ENCODE data around the gene GJA9. TPM values are rescaled to one million over a fixed set of nuclear protein-coding genes. Genes with fewer than 3 reads are reported as not detected.
A peak's percentile ranks its signal among the peaks of the same experiment; 100 is the strongest.

The GJA9 gene
- total RNA-seq, 2 experiments from 2014 or later, result not detected

GRCh38 chr1:38908821-38909220, 27.4 kb upstream of the GJA9 start:
- H3K9me3 Mint-ChIP-seq (ENCODE audit: low read depth), result peaks cover 4% of the 10 kb centered on the region
- intact Hi-C loops (cut with DNase I, micrococcal nuclease), result no loop called here

DNA sequence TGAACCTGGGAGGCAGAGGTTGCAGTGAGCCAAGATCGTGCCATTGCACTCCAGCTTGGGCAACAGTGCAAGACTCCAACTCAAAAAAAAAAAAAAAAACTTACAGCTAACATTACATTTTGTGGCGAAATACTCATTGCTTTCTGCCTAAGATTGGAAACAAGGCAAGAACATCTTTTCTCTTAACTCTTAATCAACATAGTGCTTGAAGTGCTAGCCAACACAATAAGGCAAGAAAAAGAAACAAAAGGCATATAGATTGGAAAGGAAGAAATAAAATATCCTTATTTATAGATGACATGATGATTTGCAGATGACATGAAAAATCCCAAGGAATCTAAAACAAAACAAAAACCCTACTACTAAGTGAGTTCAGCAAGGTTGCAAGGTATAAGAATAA, 24.6 kb upstream of the GJA9 start:
- Mint-ChIP-seq H3K27me3 (no peaks in the 10 kb centered on the region), H3K4me3 (no peak overlapping the region), H3K9me3 (ENCODE audit: low read depth) (peaks cover 4% of the 10 kb centered on the region), H3K36me3 (ENCODE audit: low read depth) (peaks cover 3% of the 10 kb centered on the region), H3K4me1 (no peaks in the 10 kb centered on the region), H3K27ac (no peak overlapping the region)
- intact Hi-C loops (cut with DNase I, micrococcal nuclease), result no loop called here
- DNase-seq, result no peak
- CTCF ChIA-PET, result interaction anchor here (0.6 to 0.7 kb wide), 2 partner anchors 86 to 748 kb away, joined by 3 read pairs; no protein-coding TSS in a partner anchor
- ATAC-seq, result no peak
- POLR2A ChIA-PET, result no interaction called here

More at GRCh38 chr1:38908821-38909220, 27.4 kb upstream of the GJA9 start:
- H3K36me3 Mint-ChIP-seq (ENCODE audit: low read depth), result peaks cover 3% of the 10 kb centered on the region
- H3K27me3 Mint-ChIP-seq, result no peaks in the 10 kb centered on the region
- ATAC-seq (no peak), DNase-seq (no peak)
- H3K4me1 Mint-ChIP-seq, result no peaks in the 10 kb centered on the region
- ChIA-PET CTCF (no interaction called here), POLR2A (no interaction called here)
- no peak overlapping the region for H3K27ac Mint-ChIP-seq
- H3K4me3 Mint-ChIP-seq, result no peak overlapping the region

GRCh38 chr1:38899560-38899959, 18.2 kb upstream of the GJA9 start:
- POLR2A ChIA-PET, result no interaction called here
- peaks cover 3% of the 10 kb centered on the region for H3K4me1 Mint-ChIP-seq

DNA sequence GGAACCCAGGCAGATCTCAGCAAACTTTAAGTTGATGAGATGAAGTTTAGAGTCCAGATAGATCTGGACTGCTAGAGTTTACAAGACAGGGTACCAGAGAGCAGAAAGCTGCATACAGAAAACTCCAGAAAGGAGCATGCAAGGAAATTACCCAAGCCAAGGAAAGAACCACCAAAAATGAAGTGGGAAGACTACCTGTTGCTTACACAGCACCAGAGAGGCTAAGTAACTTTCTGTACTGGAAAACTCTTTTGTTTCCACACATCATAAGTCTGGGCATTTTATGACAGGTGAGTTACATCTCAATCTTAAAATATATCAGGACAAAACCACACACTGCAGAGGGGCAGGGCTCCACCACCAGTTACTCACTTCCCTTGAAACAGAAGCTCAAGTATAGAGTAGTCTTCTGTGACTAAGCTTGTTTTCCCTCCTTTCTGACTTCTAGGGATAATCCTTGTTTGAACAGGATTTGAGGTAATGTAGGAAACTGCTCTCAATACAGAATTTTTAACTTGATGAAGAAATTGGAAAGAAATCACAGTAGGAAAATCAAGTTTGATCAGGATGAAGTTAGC, 17.4 kb upstream of the GJA9 start:
- ATAC-seq (peak; percentile 53), DNase-seq (no peak)
- H3K36me3 Mint-ChIP-seq (ENCODE audit: low read depth), result no peaks in the 10 kb centered on the region
- no peak overlapping the region for H3K27ac Mint-ChIP-seq
- ChIA-PET CTCF (interaction anchor here (0.6 kb wide), 1 partner anchor 191 kb away, joined by 5 read pairs; no protein-coding TSS in a partner anchor), POLR2A (no interaction called here)
- intact Hi-C loops (cut with DNase I, micrococcal nuclease), result no loop called here
- H3K9me3 Mint-ChIP-seq (ENCODE audit: low read depth), result no peaks in the 10 kb centered on the region
- peaks cover 3% of the 10 kb centered on the region for H3K4me1 Mint-ChIP-seq
- H3K27me3 Mint-ChIP-seq, result no peaks in the 10 kb centered on the region
- H3K4me3 Mint-ChIP-seq, result no peak overlapping the region

More at GRCh38 chr1:38899560-38899959, 18.2 kb upstream of the GJA9 start:
- CTCF ChIA-PET, result no interaction called here
- ATAC-seq, result no peak
- no peak overlapping the region for H3K4me3 Mint-ChIP-seq
- H3K9me3 Mint-ChIP-seq (ENCODE audit: low read depth), result no peaks in the 10 kb centered on the region
- H3K27me3 Mint-ChIP-seq, result no peaks in the 10 kb centered on the region
- intact Hi-C loops (cut with DNase I, micrococcal nuclease), result no loop called here
- H3K27ac Mint-ChIP-seq, result no peak overlapping the region
- no peaks in the 10 kb centered on the region for H3K36me3 Mint-ChIP-seq (ENCODE audit: low read depth)
- DNase-seq, result no peak

DNA sequence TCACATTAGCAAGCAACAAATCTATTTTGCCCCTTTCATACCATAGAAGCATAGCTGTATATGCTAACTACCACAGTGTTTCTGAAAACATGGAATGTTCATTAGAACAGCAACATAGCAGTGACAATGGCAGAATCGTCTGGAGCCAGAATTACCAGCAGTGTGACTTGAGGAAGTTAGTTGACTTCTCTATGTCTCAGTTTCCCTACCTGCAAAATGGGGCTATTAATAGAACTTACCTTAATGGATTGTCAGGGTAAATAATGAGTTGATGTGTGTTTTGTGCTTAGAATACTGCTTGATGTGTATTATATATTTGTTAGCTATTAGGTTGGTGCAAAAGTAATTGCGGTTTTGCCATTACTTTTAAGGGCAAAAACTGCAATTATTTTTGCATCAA, 14.8 kb upstream of the GJA9 start:
- Mint-ChIP-seq H3K4me3 (no peak overlapping the region), H3K36me3 (ENCODE audit: low read depth) (no peaks in the 10 kb centered on the region), H3K27ac (no peak overlapping the region), H3K27me3 (no peaks in the 10 kb centered on the region), H3K9me3 (ENCODE audit: low read depth) (no peaks in the 10 kb centered on the region), H3K4me1 (peaks cover 3% of the 10 kb centered on the region)
- intact Hi-C loops (cut with DNase I, micrococcal nuclease), result no loop called here
- ATAC-seq (no peak), DNase-seq (no peak)
- CTCF ChIA-PET, result interaction anchor here (0.6 kb wide), 1 partner anchor 200 kb away, joined by 3 read pairs; no protein-coding TSS in a partner anchor
- POLR2A ChIA-PET, result no interaction called here

- H3K27me3 Mint-ChIP-seq, result no peaks in the 10 kb centered on the region
- no peak for ATAC-seq
- H3K4me1 Mint-ChIP-seq, result no peaks in the 10 kb centered on the region
- intact Hi-C loops (cut with DNase I, micrococcal nuclease), result no loop called here
- H3K4me3 Mint-ChIP-seq, result no peak overlapping the region
- H3K9me3 Mint-ChIP-seq (ENCODE audit: low read depth), result no peaks in the 10 kb centered on the region
- ChIA-PET CTCF (no interaction called here), POLR2A (no interaction called here)
- H3K36me3 Mint-ChIP-seq (ENCODE audit: low read depth), result no peaks in the 10 kb centered on the region
- DNase-seq, result no peak
- no peak overlapping the region for H3K27ac Mint-ChIP-seq
Measured at GRCh38 chr1:38892976-38893375, 11.6 kb upstream of the GJA9 start.

- Mint-ChIP-seq H3K27ac (no peak overlapping the region), H3K9me3 (ENCODE audit: low read depth) (no peaks in the 10 kb centered on the region), H3K4me3 (no peak overlapping the region), H3K36me3 (ENCODE audit: low read depth) (no peaks in the 10 kb centered on the region), H3K27me3 (no peaks in the 10 kb centered on the region), H3K4me1 (no peaks in the 10 kb centered on the region)
- DNase-seq (no peak), ATAC-seq (no peak)
- CTCF ChIA-PET, result interaction anchor here (0.7 kb wide), 1 partner anchor 42 kb away, joined by 3 read pairs; no protein-coding TSS in a partner anchor
- intact Hi-C loops (cut with DNase I, micrococcal nuclease), result no loop called here
- POLR2A ChIA-PET, result no interaction called here
Measured at GRCh38 chr1:38891753-38892152, 10.4 kb upstream of the GJA9 start.

GRCh38 chr1:38889589-38889988, 8.2 kb upstream of the GJA9 start:
- CTCF ChIA-PET, result interaction anchor here (1.0 kb wide), 1 partner anchor 153 kb away, joined by 5 read pairs; no protein-coding TSS in a partner anchor
- no peak for DNase-seq
- no peaks in the 10 kb centered on the region for H3K9me3 Mint-ChIP-seq (ENCODE audit: low read depth)
- H3K4me1 Mint-ChIP-seq, result no peaks in the 10 kb centered on the region
- intact Hi-C loops (cut with DNase I, micrococcal nuclease), result no loop called here
- no peak overlapping the region for H3K4me3 Mint-ChIP-seq
- H3K27me3 Mint-ChIP-seq, result no peaks in the 10 kb centered on the region
- H3K27ac Mint-ChIP-seq, result no peak overlapping the region
- POLR2A ChIA-PET, result no interaction called here
- no peak for ATAC-seq
- H3K36me3 Mint-ChIP-seq (ENCODE audit: low read depth), result no peaks in the 10 kb centered on the region

- Mint-ChIP-seq H3K4me3 (no peak overlapping the region), H3K36me3 (ENCODE audit: low read depth) (no peaks in the 10 kb centered on the region), H3K9me3 (ENCODE audit: low read depth) (no peaks in the 10 kb centered on the region), H3K27me3 (no peaks in the 10 kb centered on the region), H3K27ac (no peak overlapping the region), H3K4me1 (no peaks in the 10 kb centered on the region)
- ChIA-PET POLR2A (no interaction called here), CTCF (interaction anchor here (0.6 to 1.1 kb wide), 4 partner anchors 9 to 235 kb away, joined by 3 to 5 read pairs (median 3); no protein-coding TSS in a partner anchor)
- no peak for DNase-seq
- intact Hi-C loops (cut with DNase I, micrococcal nuclease), result no loop called here
- no peak for ATAC-seq
Measured at GRCh38 chr1:38888423-38889333, 7.3 kb upstream of the GJA9 start.

GRCh38 chr1:38885092-38885491, 3.7 kb upstream of the GJA9 start:
- intact Hi-C loops (cut with DNase I, micrococcal nuclease), result no loop called here
- ATAC-seq (no peak), DNase-seq (no peak)
- no peak overlapping the region for H3K4me3 Mint-ChIP-seq
- no peaks in the 10 kb centered on the region for H3K27me3 Mint-ChIP-seq
- H3K4me1 Mint-ChIP-seq, result no peaks in the 10 kb centered on the region
- H3K9me3 Mint-ChIP-seq (ENCODE audit: low read depth), result no peaks in the 10 kb centered on the region
- CTCF ChIA-PET, result no interaction called here
- no peaks in the 10 kb centered on the region for H3K36me3 Mint-ChIP-seq (ENCODE audit: low read depth)
- POLR2A ChIA-PET, result no interaction called here
- no peak overlapping the region for H3K27ac Mint-ChIP-seq

- intact Hi-C loops (cut with DNase I, micrococcal nuclease), result no loop called here
- Mint-ChIP-seq H3K4me3 (no peak overlapping the region), H3K4me1 (peaks cover 26% of the 10 kb centered on the region), H3K27me3 (no peaks in the 10 kb centered on the region), H3K9me3 (ENCODE audit: low read depth) (no peaks in the 10 kb centered on the region), H3K27ac (no peak overlapping the region), H3K36me3 (ENCODE audit: low read depth) (peaks cover 3% of the 10 kb centered on the region)
- ChIA-PET POLR2A (no interaction called here), CTCF (interaction anchor here (0.9 kb wide), 1 partner anchor 9 kb away, joined by 3 read pairs; no protein-coding TSS in a partner anchor)
- ATAC-seq, result no peak
- DNase-seq, result no peak
Measured at GRCh38 chr1:38875811-38876210, 5.6 kb downstream of the GJA9 start.
